GM11168 (cell line): ENCODE results near the gene SYT14.
"Not testable (repeated sequence)": the region's sequence is repeated elsewhere in the genome, so short reads cannot be mapped to it uniquely, and the experiment has no call there.

Experiments used
- in situ Hi-C: fragments of 300-500 bp; cut with MboI; formaldehyde crosslinking; loops from one replicate; pipeline ENCODE4 v1.12.0; 2022; ENCODE audit warnings: low sequenced_read_pairs; ENCODE audit not compliant: unreplicated experiment

SYT14 gene

GRCh38 chr1:210092366-210092765, 154.3 kb downstream of the SYT14 start:
- in situ Hi-C loops = no loop called here

- in situ Hi-C loops = no loop called here
These were observed 155.4 kb downstream of the SYT14 start for GRCh38 chr1:210093461-210093860.

GRCh38 chr1:210098356-210098755, 160.3 kb downstream of the SYT14 start:
- in situ Hi-C loops = no loop called here

- in situ Hi-C loops = no loop called here
These were observed 161.9 kb downstream of the SYT14 start for GRCh38 chr1:210099921-210100320.

GRCh38 chr1:210104103-210104502, 166.1 kb downstream of the SYT14 start:
- in situ Hi-C loops = no loop called here

GRCh38 chr1:210112906-210113305, 174.9 kb downstream of the SYT14 start:
- in situ Hi-C loops = not testable (repeated sequence)

GRCh38 chr1:210117198-210117597, 179.2 kb downstream of the SYT14 start:
- in situ Hi-C loops = no loop called here

GRCh38 chr1:210117681-210118170, 179.7 kb downstream of the SYT14 start:
- in situ Hi-C loops = no loop called here

GRCh38 chr1:210123383-210123782, 185.4 kb downstream of the SYT14 start:
- in situ Hi-C loops = loop anchor here (10.0 kb wide), 1 partner anchor 249 kb away; no protein-coding TSS in a partner anchor

- in situ Hi-C loops = loop anchor here (10.0 kb wide), 1 partner anchor 249 kb away; no protein-coding TSS in a partner anchor
These were observed 186.0 kb downstream of the SYT14 start for GRCh38 chr1:210123924-210124589.

- in situ Hi-C loops = loop anchor here (10.0 kb wide), 1 partner anchor 250 kb away; no protein-coding TSS in a partner anchor
These were observed 186.7 kb downstream of the SYT14 start for GRCh38 chr1:210124736-210125135.

- in situ Hi-C loops = loop anchor here (10.0 kb wide), 1 partner anchor 250 kb away; no protein-coding TSS in a partner anchor
These were observed 187.1 kb downstream of the SYT14 start for GRCh38 chr1:210125143-210125542.

- in situ Hi-C loops = loop anchor here (10.0 kb wide), 1 partner anchor 254 kb away; no protein-coding TSS in a partner anchor
These were observed 191.1 kb downstream of the SYT14 start for GRCh38 chr1:210129092-210129491.

GRCh38 chr1:210129759-210130158, 191.7 kb downstream of the SYT14 start:
- in situ Hi-C loops = loop anchor here (10.0 kb wide), 2 partner anchors 255 to 275 kb away; no protein-coding TSS in a partner anchor

- in situ Hi-C loops = loop anchor here (10.0 kb wide), 1 partner anchor 272 kb away; no protein-coding TSS in a partner anchor
These were observed 194.6 kb downstream of the SYT14 start for GRCh38 chr1:210132582-210132981.

GRCh38 chr1:210143465-210144062, 205.5 kb downstream of the SYT14 start:
- in situ Hi-C loops = loop anchor here (10.0 kb wide), 1 partner anchor 171 kb away; no protein-coding TSS in a partner anchor

- in situ Hi-C loops = loop anchor here (10.0 kb wide), 1 partner anchor 170 kb away; no protein-coding TSS in a partner anchor
These were observed 206.7 kb downstream of the SYT14 start for GRCh38 chr1:210144736-210145135.

- in situ Hi-C loops = loop anchor here (10.0 kb wide), 1 partner anchor 144 kb away; no protein-coding TSS in a partner anchor
These were observed 213.1 kb downstream of the SYT14 start for GRCh38 chr1:210151052-210151672.

- in situ Hi-C loops = loop anchor here (10.0 kb wide), 1 partner anchor 136 kb away; no protein-coding TSS in a partner anchor
These were observed 221.2 kb downstream of the SYT14 start for GRCh38 chr1:210159211-210159610.

- in situ Hi-C loops = no loop called here
These were observed 232.2 kb downstream of the SYT14 start for GRCh38 chr1:210170220-210170619.

- in situ Hi-C loops = no loop called here
These were observed 236.1 kb downstream of the SYT14 start for GRCh38 chr1:210174133-210174532.
